Psoas muscle (tissue), 8 donors: ENCODE measurements around the gene RAD51B. TPM values are rescaled to one million over a fixed set of nuclear protein-coding genes. Genes with fewer than 3 reads are reported as not detected.

Experiments
- ATAC-seq, 4 donors: fragments of 200-7000 bp; cut with Tn5 transposase; one replicate each; pipeline ENCODE4 v1.9.1; 2020; ENCODE audit warnings: moderate library complexity in 3 of 4, mild to moderate bottlenecking in 2 of 4
- DNase-seq, 2 donors: peaks; one replicate each; pipeline ENCODE4 v3.0.0-alpha.2; 2020
- H3K27ac ChIP-seq: fragments of 200-600 bp; one replicate; pipeline ENCODE4 v1.8.0; 2022
- H3K27me3 ChIP-seq, 3 donors: fragments of 200-600 bp in 1 of 3; one replicate each; pipeline versions ENCODE4 v1.6.1 to v1.8.0; 2013 to 2022; ENCODE audit warnings: low read length in 2 of 3, mild to moderate bottlenecking in 2 of 3, moderate library complexity in 1 of 3; ENCODE audit not compliant: insufficient read depth in 3 of 3
- H3K36me3 ChIP-seq, 2 donors: fragments of 200-600 bp in 1 of 2; one replicate each; pipeline versions ENCODE4 v1.6.1 to v1.8.0; 2013 to 2022; ENCODE audit warnings: low read depth in 1 of 2, mild to moderate bottlenecking in 1 of 2, moderate library complexity in 1 of 2; ENCODE audit not compliant: insufficient read depth in 1 of 2
- H3K4me1 ChIP-seq: fragments of 200-600 bp; one replicate; pipeline ENCODE4 v1.8.0; 2022
- H3K4me3 ChIP-seq: fragments of 200-600 bp; one replicate; pipeline ENCODE4 v1.8.0; 2022; ENCODE audit warnings: mild to moderate bottlenecking
- H3K9me3 ChIP-seq: fragments of 200-600 bp; one replicate; pipeline ENCODE4 v1.8.0; 2022
- WGBS, 3 donors: extraction: QIAGEN DNeasy Blood & Tissue Kit; methylation state at CpG; one replicate each; pipeline versions ENCODE4 v1.1.6 to v1.1.7; 2013; 5-methylcytosine and 5-hydroxymethylcytosine counted together
- intact Hi-C, 2 donors: fragments of 100-400 bp; cut with DNase I; formaldehyde crosslinking; loops; one replicate each; pipeline versions ENCODE4 v1.11.0 to v1.14.2; 2022
- polyA plus RNA-seq, 3 donors: library from polyadenylated mRNA; stranded (reverse); fragments of 200-250 nt; gene quantifications; one replicate each; pipeline ENCODE4 v1.2.3, GENCODE V29; 2013
- total RNA-seq, 4 donors: library from RNA; stranded (reverse); fragmentation: NEBNext Ultra II Directional in 2 of 4; extraction: Animal tissue kit (Norgen Biotek cat#: 25700) in 2 of 4; gene quantifications; one replicate each; pipeline versions ENCODE4 v1.2.1 to v1.2.4, GENCODE V29; 2021 to 2023
- TF ChIP-seq, protein P1 (sequence below): fragments of 200-600 bp; IDR thresholded peaks from one replicate; pipeline ENCODE4 v1.8.0; 2022; ENCODE audit warnings: antibody characterized with exemption
- donor health status: healthy with polysubstance abuse.
- donor health status: DM: no; HTN: no; CAD: no; lungs with moderate emphysema.
- donor health status: Bipolar disorder and iron deficiency.
- donor health status: healthy.
- donor health status: DM: yes; HTN: yes; CAD: no.
- donor health status: DM: no; HTN: no; CAD: no.
- donor health status: DM: no; HTN: no; CAD: no.
- donor health status: DM: yes; HTN: yes; CAD: no.

Gene RAD51B
- total and polyA plus RNA-seq, 7 donors, result 0.60 to 7.2 (median 2.2) TPM

DNA sequence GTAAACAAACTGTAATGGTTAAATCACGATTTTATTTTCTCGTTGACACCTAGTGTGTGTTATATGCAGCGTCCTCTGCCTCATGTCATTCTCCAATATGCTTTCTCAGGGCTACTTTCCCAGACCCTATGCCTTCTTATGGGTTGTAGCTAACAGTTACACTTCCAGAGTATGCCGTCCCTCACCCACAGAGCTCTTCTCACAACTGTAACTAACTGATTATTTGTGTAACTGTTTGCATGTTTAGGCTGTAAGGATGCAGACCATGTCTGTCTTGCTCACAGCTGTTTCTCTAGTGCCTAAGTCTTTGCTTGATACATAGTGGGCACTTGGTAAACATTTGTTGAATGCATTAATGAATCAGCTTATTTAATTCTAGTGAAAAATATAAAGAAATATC is 555.8 kb downstream of the RAD51B start:
- no peak overlapping the region for H3K4me3 ChIP-seq
- H3K36me3 ChIP-seq, result no peaks in the 10 kb centered on the region
- TF ChIP-seq, protein P1, sequence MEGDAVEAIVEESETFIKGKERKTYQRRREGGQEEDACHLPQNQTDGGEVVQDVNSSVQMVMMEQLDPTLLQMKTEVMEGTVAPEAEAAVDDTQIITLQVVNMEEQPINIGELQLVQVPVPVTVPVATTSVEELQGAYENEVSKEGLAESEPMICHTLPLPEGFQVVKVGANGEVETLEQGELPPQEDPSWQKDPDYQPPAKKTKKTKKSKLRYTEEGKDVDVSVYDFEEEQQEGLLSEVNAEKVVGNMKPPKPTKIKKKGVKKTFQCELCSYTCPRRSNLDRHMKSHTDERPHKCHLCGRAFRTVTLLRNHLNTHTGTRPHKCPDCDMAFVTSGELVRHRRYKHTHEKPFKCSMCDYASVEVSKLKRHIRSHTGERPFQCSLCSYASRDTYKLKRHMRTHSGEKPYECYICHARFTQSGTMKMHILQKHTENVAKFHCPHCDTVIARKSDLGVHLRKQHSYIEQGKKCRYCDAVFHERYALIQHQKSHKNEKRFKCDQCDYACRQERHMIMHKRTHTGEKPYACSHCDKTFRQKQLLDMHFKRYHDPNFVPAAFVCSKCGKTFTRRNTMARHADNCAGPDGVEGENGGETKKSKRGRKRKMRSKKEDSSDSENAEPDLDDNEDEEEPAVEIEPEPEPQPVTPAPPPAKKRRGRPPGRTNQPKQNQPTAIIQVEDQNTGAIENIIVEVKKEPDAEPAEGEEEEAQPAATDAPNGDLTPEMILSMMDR, result no peak
- no peaks in the 10 kb centered on the region for H3K9me3 ChIP-seq
- peaks cover 27% of the 10 kb centered on the region for H3K4me1 ChIP-seq
- DNase-seq (no peak), ATAC-seq (peak in 2 of 4 donors; percentile 14 to 18)
- peak overlapping the region; percentile 8 for H3K27ac ChIP-seq
- no peaks in the 10 kb centered on the region for H3K27me3 ChIP-seq
- 51 to 71% (median 57%) methylated on average over 4 of the region's 4 CpGs for WGBS, 3 donors
- intact Hi-C loops, result loop anchor here (5.0 to 10.0 kb wide), 2 partner anchors 407 to 439 kb away; no protein-coding TSS in a partner anchor

DNA sequence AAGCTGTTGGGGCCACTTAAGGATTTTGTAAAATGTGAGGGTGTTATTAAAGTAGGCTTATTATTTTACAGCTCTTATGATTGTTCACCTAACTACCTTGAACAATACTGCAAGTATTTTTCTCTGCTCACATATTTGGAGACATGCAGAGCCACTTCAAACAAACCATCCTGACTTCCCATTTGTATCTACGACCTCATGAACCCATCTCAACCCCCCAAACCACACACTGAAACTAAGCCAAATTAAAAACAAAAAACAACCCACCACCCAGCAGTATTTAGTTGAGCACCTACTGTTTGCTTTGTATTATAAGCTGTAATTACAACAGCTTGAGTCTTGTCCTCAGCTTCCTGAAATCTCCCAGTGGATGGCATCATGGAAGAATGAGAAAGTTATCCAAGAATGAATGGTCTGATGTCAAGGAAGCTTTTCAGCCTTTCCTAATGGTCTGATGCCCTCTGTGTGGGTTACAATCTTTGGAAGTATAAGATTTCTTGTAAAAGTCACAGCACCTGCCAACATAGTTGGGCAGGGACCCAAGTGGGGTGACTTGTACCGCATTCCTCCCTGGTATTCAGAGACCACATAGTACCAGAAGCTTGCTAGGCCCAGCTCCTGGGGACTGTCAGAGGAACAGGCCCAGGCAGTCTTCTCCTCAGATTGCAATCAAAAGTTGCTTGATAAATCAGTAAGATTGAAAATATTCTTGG is 556.6 kb downstream of the RAD51B start:
- 54 to 77% (median 62%) methylated on average over 2 of the region's 2 CpGs for WGBS, 3 donors
- ATAC-seq, result no peak
- Histone ChIP-seq H3K27me3 (no peaks in the 10 kb centered on the region), H3K36me3 (no peaks in the 10 kb centered on the region), H3K4me1 (peaks cover 27% of the 10 kb centered on the region), H3K27ac (peak overlapping the region; percentile 27), H3K9me3 (no peaks in the 10 kb centered on the region), H3K4me3 (no peak overlapping the region)
- TF ChIP-seq, protein P1, result no peak
- DNase-seq, result no peak
- intact Hi-C loops, result loop anchor here (5.0 to 10.0 kb wide), 2 partner anchors 406 to 439 kb away; no protein-coding TSS in a partner anchor

DNA sequence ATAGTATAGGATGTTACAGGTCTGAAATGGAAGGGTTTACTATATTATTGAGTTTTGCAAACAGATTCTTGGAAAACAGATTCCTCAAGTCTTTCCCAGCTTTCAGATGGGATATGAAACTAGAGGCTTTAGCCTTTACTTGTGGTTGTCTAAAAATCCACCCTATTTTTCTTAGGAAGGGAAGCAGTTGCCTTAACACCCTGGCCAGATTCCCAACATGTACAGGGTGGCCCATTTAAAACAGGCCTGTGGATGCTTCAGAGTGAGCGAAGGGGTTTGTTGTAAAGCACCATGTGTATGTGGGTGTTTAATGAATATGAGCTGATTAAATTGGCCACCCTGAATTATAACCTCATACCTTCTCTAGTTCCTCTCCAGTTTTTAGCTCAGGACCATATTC is 557.4 kb downstream of the RAD51B start:
- Histone ChIP-seq H3K36me3 (no peaks in the 10 kb centered on the region), H3K9me3 (no peaks in the 10 kb centered on the region), H3K4me3 (no peak overlapping the region), H3K4me1 (peaks cover 27% of the 10 kb centered on the region), H3K27me3 (no peaks in the 10 kb centered on the region), H3K27ac (peak overlapping the region; percentile 27)
- 81 to 93% (median 84%) methylated on average over 1 of the region's 1 CpG for WGBS, 3 donors
- no peak for DNase-seq
- intact Hi-C loops, result loop anchor here (5.0 to 10.0 kb wide), 2 partner anchors 405 to 438 kb away; no protein-coding TSS in a partner anchor
- TF ChIP-seq, protein P1, result no peak
- no peak for ATAC-seq

DNA sequence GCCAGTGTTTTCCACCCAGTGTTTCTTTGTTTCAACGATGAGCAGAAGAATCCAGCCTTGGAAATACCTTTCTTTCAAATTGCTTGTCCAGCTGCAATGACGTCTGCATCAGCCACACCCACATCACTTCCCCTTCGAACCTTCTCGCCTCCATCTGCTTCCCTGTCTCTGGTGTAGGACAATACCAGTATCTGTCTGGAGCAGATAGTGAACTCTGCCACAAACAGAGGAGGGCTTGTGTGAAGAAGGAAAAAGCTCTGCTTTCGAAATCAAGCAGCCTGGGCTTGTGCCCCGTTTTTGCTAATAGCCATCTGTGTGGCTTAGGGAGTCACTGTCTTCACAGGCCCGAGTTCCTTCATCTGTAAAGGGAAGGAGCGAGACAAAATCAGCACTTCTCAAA is 557.9 kb downstream of the RAD51B start:
- 40 to 43% (median 40%) methylated on average over 8 of the region's 8 CpGs for WGBS, 3 donors
- Histone ChIP-seq H3K4me1 (peaks cover 27% of the 10 kb centered on the region), H3K9me3 (no peaks in the 10 kb centered on the region), H3K27me3 (no peaks in the 10 kb centered on the region), H3K27ac (peak overlapping the region; percentile 27), H3K4me3 (no peak overlapping the region), H3K36me3 (no peaks in the 10 kb centered on the region)
- DNase-seq, result peak; percentile 41 to 60
- intact Hi-C loops, result loop anchor here (5.0 to 10.0 kb wide), 2 partner anchors 405 to 437 kb away; no protein-coding TSS in a partner anchor
- TF ChIP-seq, protein P1, result no peak
- ATAC-seq, result peak in 3 of 4 donors; percentile 22 to 48 (median 45)
